Heart right ventricle (tissue), 16 donors: ENCODE data around the gene STYK1. TPM values are rescaled to one million over a fixed set of nuclear protein-coding genes. Genes with fewer than 3 reads are reported as not detected.

ENCODE experiments used
- ATAC-seq, 8 donors: fragments of 200-7000 bp; cut with Tn5 transposase; one replicate each; pipeline ENCODE4 v1.9.1; 2020; ENCODE audit warnings: mild to moderate bottlenecking in 8 of 8, moderate library complexity in 8 of 8, moderate number of reproducible peaks in 1 of 8
- DNase-seq, 2 donors: peaks; one replicate each; pipeline ENCODE4 v3.0.0-alpha.2; 2020
- H3K27ac ChIP-seq, 10 donors: fragments of 200-600 bp; sonication (generic) in 2 of 10; one replicate each; pipeline versions ENCODE4 v1.5.0 to v1.8.0; 2020 to 2022; ENCODE audit warnings: mild to moderate bottlenecking in 3 of 10
- H3K27me3 ChIP-seq, 7 donors: fragments of 200-600 bp; one replicate each; pipeline ENCODE4 v1.8.0; 2021 to 2022; ENCODE audit warnings: mild to moderate bottlenecking in 2 of 7
- H3K36me3 ChIP-seq, 9 donors: fragments of 200-600 bp; sonication (generic) in 1 of 9; one replicate each; pipeline versions ENCODE4 v1.5.0 to v1.8.0; 2020 to 2022; ENCODE audit warnings: mild to moderate bottlenecking in 2 of 9
- H3K4me1 ChIP-seq, 9 donors: fragments of 200-600 bp; sonication (generic) in 1 of 9; one replicate each; pipeline versions ENCODE4 v1.5.0 to v1.8.0; 2020 to 2022; ENCODE audit warnings: mild to moderate bottlenecking in 4 of 9
- H3K4me3 ChIP-seq, 10 donors: fragments of 200-600 bp; sonication (generic) in 2 of 10; one replicate each; pipeline versions ENCODE4 v1.5.0 to v1.8.0; 2020 to 2022; ENCODE audit warnings: mild to moderate bottlenecking in 7 of 10, moderate library complexity in 2 of 10
- H3K9me3 ChIP-seq, 11 donors: fragments of 200-600 bp in 10 of 11; sonication (generic) in 2 of 11; one replicate each; pipeline versions ENCODE4 v1.5.0 to v1.8.0; 2013 to 2022; ENCODE audit warnings: mild to moderate bottlenecking in 2 of 11, control low read depth in 1 of 11, moderate library complexity in 1 of 11
- WGBS, 2 donors: extraction: QIAGEN DNeasy Blood & Tissue Kit; methylation state at CpG; one replicate each; pipeline ENCODE4 v1.1.7; 2013; ENCODE audit warnings: inconsistent platforms in 1 of 2; 5-methylcytosine and 5-hydroxymethylcytosine counted together
- intact Hi-C, 10 donors: fragments of 100-400 bp; cut with DNase I; formaldehyde crosslinking; loops; one replicate each; pipeline versions ENCODE4 v1.11.1 to v1.14.2; 2022
- polyA plus RNA-seq, 2 donors: library from polyadenylated mRNA; stranded (reverse); fragments of 200-250 nt; gene quantifications; one replicate each; pipeline ENCODE4 v1.2.3, GENCODE V29; 2013
- total RNA-seq, 10 donors: library from RNA; stranded (reverse); fragmentation: NEBNext Ultra II Directional in 3 of 10; extraction: Animal tissue kit (Norgen Biotek cat#: 25700) in 3 of 10; gene quantifications; one replicate each; pipeline versions ENCODE4 v1.2.1 to v1.2.4, GENCODE V29; 2021 to 2023
- TF ChIP-seq, protein P1 (sequence below), 9 donors: fragments of 200-600 bp; sonication (generic) in 2 of 9; IDR thresholded peaks; one replicate each; pipeline versions ENCODE4 v1.5.0 to v1.8.0; 2021 to 2022; ENCODE audit warnings: antibody characterized with exemption in 9 of 9, mild to moderate bottlenecking in 5 of 9, moderate library complexity in 1 of 9
- donor health status: Arrhythmogenic right ventricular cardiomyopathy.
- donor health status: ischemic (EF 13 %, LVEDD 7.1; RV severe dilation, severe dysfunction).
- donor health status: healthy with polysubstance abuse.
- donor health status: DM: no; HTN: yes; CAD: no.
- donor health status: DM: no; HTN: no; CAD: no.
- donor health status: ischemic (EF 25% LVEDD 6.9; RV normal size, moderate dysfunction).
- donor health status: ischemic (EF 25% LVEDD 5.7; RV mildly dilated, moderate dysfunction).
- donor health status: healthy.
- donor health status: DM: yes; HTN: yes; CAD: no.
- donor health status: Ischemic cardiomyopathy.
- donor health status: ischemic (EF 35%, LVEDD 5.7; RV mildly dilated, moderate dysfunction).
- donor health status: nonischemic (EF 11% LVEDD 7.7; RV severe dilation, severe dysfunction).
- donor health status: DM: yes; HTN: yes; CAD: no.
- donor health status: PGD.
- donor health status: ischemic (EF 29% LVEDD 5.4; RV normal size, mild dysfunction).
- donor health status: nonischemic (EF 23%, LVEDD 6.1; RV moderate dilation, normal function).

The STYK1 gene
- total and polyA plus RNA-seq, 12 donors: 0.01 to 1.2 (median 0.15) TPM; not detected in 8

DNA sequence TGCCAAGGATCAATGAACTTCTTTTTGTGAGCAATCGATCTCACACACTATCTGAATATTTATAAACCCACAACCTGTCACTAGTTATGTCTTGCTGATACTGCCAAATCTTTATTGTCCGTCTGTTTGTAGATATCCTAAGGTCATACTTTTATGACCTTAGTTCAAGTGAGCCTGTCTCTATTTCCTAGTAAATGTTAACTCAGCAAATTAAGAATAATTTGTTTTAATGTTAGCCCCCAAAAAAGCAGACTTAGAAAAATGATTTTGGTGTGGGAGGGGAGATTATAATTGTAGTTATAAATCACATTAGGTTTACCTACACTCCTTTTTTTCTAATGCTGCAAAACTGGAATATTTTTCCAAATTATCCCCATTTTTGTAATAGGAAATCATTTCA lies 9.4 kb downstream of the STYK1 start:
- Histone ChIP-seq H3K36me3 (no peaks in the 10 kb centered on the region), H3K27ac (no peak overlapping the region), H3K4me3 (no peak overlapping the region), H3K27me3 (peaks cover 0 to 14% (median 4%) of the 10 kb centered on the region in 7 donors), H3K4me1 (peaks cover 0 to 5% (median 0%) of the 10 kb centered on the region in 9 donors), H3K9me3 (no peaks in the 10 kb centered on the region)
- TF ChIP-seq, protein P1, sequence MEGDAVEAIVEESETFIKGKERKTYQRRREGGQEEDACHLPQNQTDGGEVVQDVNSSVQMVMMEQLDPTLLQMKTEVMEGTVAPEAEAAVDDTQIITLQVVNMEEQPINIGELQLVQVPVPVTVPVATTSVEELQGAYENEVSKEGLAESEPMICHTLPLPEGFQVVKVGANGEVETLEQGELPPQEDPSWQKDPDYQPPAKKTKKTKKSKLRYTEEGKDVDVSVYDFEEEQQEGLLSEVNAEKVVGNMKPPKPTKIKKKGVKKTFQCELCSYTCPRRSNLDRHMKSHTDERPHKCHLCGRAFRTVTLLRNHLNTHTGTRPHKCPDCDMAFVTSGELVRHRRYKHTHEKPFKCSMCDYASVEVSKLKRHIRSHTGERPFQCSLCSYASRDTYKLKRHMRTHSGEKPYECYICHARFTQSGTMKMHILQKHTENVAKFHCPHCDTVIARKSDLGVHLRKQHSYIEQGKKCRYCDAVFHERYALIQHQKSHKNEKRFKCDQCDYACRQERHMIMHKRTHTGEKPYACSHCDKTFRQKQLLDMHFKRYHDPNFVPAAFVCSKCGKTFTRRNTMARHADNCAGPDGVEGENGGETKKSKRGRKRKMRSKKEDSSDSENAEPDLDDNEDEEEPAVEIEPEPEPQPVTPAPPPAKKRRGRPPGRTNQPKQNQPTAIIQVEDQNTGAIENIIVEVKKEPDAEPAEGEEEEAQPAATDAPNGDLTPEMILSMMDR (IDR thresholded peaks at IDR 0.05): no peak
- DNase-seq (no peak), ATAC-seq (no peak)
- intact Hi-C loops: no loop called here
- 63 to 65% methylated on average over 2 of the region's 2 CpGs for WGBS, 2 donors

DNA sequence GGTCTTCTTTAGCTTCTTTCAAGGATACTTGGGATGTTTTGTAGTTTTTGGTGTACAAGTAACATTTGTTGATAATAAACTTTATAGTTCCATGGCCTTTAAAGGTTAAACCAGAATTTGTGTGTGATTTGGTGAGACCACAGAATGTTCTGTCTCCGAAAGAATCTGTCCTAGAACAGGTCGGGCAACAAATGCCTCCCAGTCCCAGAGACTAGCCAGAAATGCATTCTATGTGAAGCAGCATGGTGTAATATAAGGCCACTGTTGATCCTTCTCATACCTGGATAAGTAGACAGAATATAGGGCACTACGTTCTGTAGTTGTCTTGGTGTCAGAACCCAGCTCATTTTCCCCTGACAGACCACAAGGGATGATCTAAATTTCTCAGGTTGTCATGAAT lies 10.0 kb downstream of the STYK1 start:
- no peak overlapping the region for H3K4me3 ChIP-seq
- TF ChIP-seq, protein P1 (IDR thresholded peaks at IDR 0.05): no peak
- no peak for ATAC-seq
- 81 to 87% methylated on average over 3 of the region's 3 CpGs for WGBS, 2 donors
- no peaks in the 10 kb centered on the region for H3K36me3 ChIP-seq
- no peaks in the 10 kb centered on the region for H3K9me3 ChIP-seq
- DNase-seq: no peak
- peaks cover 0 to 5% (median 0%) of the 10 kb centered on the region in 9 donors for H3K4me1 ChIP-seq
- intact Hi-C loops: no loop called here
- H3K27ac ChIP-seq: no peak overlapping the region
- H3K27me3 ChIP-seq: peaks cover 0 to 12% (median 0%) of the 10 kb centered on the region in 7 donors

DNA sequence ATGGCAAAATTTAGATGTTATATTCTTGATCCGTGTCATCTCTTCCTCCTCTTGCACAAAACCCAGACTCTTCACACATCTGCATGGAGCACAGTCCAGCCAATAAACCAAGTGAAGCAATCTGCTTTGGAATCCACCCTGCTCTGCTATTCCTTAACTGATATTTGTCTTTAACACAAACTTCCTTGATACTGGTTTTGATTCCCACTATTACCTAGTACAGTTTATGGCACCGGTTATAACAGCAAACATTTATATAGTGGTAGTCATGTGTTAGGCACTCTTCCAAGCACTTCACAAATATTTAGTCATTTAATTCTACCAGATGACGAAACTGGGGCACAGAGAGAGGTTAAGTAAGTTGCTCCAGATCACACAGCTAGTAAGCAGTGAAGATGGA lies 12.5 kb downstream of the STYK1 start:
- intact Hi-C loops: no loop called here
- no peak overlapping the region for H3K4me3 ChIP-seq
- TF ChIP-seq, protein P1 (IDR thresholded peaks at IDR 0.05): no peak
- peaks cover 0 to 8% (median 0%) of the 10 kb centered on the region in 11 donors for H3K9me3 ChIP-seq
- ATAC-seq: no peak
- WGBS, 2 donors: 75 to 78% methylated on average over 3 of the region's 3 CpGs
- no peaks in the 10 kb centered on the region for H3K36me3 ChIP-seq
- no peaks in the 10 kb centered on the region for H3K4me1 ChIP-seq
- H3K27ac ChIP-seq: no peak overlapping the region
- DNase-seq: no peak
- H3K27me3 ChIP-seq: peaks cover 0 to 3% (median 0%) of the 10 kb centered on the region in 7 donors

DNA sequence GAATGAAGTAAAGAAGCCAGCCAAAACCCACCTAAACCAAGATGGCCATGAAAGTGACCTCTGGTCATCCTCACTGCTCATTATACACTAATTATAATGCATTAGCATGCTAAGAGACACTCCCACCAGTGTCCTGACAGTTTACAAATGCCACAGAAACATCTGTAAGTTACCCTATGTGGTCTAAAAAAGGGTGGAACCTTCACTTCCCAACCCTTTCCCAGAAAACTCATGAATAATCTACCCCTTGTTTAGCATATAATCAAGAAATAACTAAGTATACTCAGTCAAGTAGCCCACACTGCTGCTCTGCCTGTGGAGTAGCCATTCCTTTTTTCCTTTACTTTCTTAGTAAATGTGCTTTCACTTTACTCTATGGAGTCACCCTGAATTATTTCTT lies 19.8 kb downstream of the STYK1 start:
- no peak overlapping the region for H3K4me3 ChIP-seq
- no peak overlapping the region for H3K27ac ChIP-seq
- H3K27me3 ChIP-seq: no peaks in the 10 kb centered on the region
- no peak for ATAC-seq
- no peaks in the 10 kb centered on the region for H3K4me1 ChIP-seq
- intact Hi-C loops: no loop called here
- peaks cover 0 to 8% (median 0%) of the 10 kb centered on the region in 11 donors for H3K9me3 ChIP-seq
- TF ChIP-seq, protein P1 (IDR thresholded peaks at IDR 0.05): no peak
- DNase-seq: no peak
- no peaks in the 10 kb centered on the region for H3K36me3 ChIP-seq
